HEK293 (cell line): ENCODE results near the gene PSMB9.

Source experiments
- CTCF ChIA-PET: fragments of 350-600 bp; formaldehyde crosslinking; extraction: SDS; loops from one replicate; lab custom pipeline; 2021; ENCODE audit warnings: antibody characterized with exemption; lab: Yijun Ruan, JAX
- POLR2A ChIA-PET: fragments of 300-600 bp; formaldehyde crosslinking; extraction: SDS; loops from one replicate; lab custom pipeline; 2020; ENCODE audit warnings: antibody characterized with exemption, inconsistent platforms; lab: Yijun Ruan, JAX
- H3K27ac ChIP-seq: fragments of 200-500 bp; sonication (Bioruptor generic); 2 replicates; pipeline ENCODE4 v1.5.1; 2014; ENCODE audit warnings: low read depth, low read length, control low read depth, inconsistent platforms; ENCODE audit errors: extremely low read depth
- H3K36me3 ChIP-seq, 2 experiments: fragments of 200-500 bp in 1 of 2; sonication (Bioruptor generic) in 1 of 2; 1 replicate in 1 of 2; 2 replicates in 1 of 2; pipeline ENCODE4 v1.5.1; 2014 to 2017; ENCODE audit warnings: inconsistent platforms in 2 of 2, low read length in 2 of 2; ENCODE audit not compliant: control insufficient read depth in 2 of 2, insufficient read depth in 1 of 2
- H3K4me1 ChIP-seq: fragments of 200-500 bp; sonication (Bioruptor generic); 2 replicates; pipeline ENCODE4 v1.5.1; 2014; ENCODE audit warnings: mild to moderate bottlenecking, low read length, inconsistent platforms; ENCODE audit not compliant: control insufficient read depth, insufficient read depth
- H3K4me3 ChIP-seq: 2 replicates; pipeline ENCODE4 v1.5.1; 2011; ENCODE audit warnings: low read depth, mild to moderate bottlenecking, control low read depth, low read length, moderate library complexity
- H3K9me3 ChIP-seq: fragments of 200-500 bp; sonication (Bioruptor generic); 2 replicates; pipeline ENCODE4 v1.5.1; 2014; ENCODE audit warnings: low read depth, low read length, inconsistent platforms; ENCODE audit not compliant: control insufficient read depth, insufficient read depth
- ELK4 ChIP-seq: IDR thresholded peaks from 2 replicates; pipeline ENCODE4 v1.6.1; 2011; ENCODE audit warnings: mild to moderate bottlenecking, low read depth, low read length, borderline replicate concordance
- GLIS2 ChIP-seq: fragments of 450-650 bp; formaldehyde crosslinking; IDR thresholded peaks from 2 replicates; pipeline ENCODE4 v1.5.1; 2016; ENCODE audit warnings: missing biosample characterization, missing genetic modification characterization
- OVOL3 ChIP-seq: fragments of 450-650 bp; formaldehyde crosslinking; IDR thresholded peaks from 2 replicates; pipeline ENCODE4 v1.5.1; 2016; ENCODE audit warnings: missing biosample characterization, missing genetic modification characterization
- PRDM4 ChIP-seq: fragments of 450-650 bp; formaldehyde crosslinking; IDR thresholded peaks from 2 replicates; pipeline ENCODE4 v1.5.1; 2017; ENCODE audit warnings: missing biosample characterization, missing genetic modification characterization
- REST ChIP-seq: fragments of 450-650 bp; formaldehyde crosslinking; IDR thresholded peaks from 2 replicates; pipeline ENCODE4 v1.5.1; 2016; ENCODE audit warnings: missing biosample characterization, missing genetic modification characterization
- SCRT1 ChIP-seq: fragments of 450-650 bp; formaldehyde crosslinking; IDR thresholded peaks from 2 replicates; pipeline ENCODE4 v1.5.1; 2016; ENCODE audit warnings: missing biosample characterization, missing genetic modification characterization, borderline replicate concordance
- SETDB1 ChIP-seq: IDR thresholded peaks from one replicate; pipeline ENCODE4 v1.6.1; 2017; ENCODE audit warnings: mild to moderate bottlenecking, low read length, moderate library complexity, mixed read lengths; ENCODE audit not compliant: insufficient read length
- ZBTB10 ChIP-seq: fragments of 450-650 bp; formaldehyde crosslinking; IDR thresholded peaks from 2 replicates; pipeline ENCODE4 v1.5.1; 2016; ENCODE audit warnings: missing biosample characterization, missing genetic modification characterization
- ZEB2 ChIP-seq: fragments of 450-650 bp; formaldehyde crosslinking; IDR thresholded peaks from 2 replicates; pipeline ENCODE4 v1.5.1; 2016; ENCODE audit warnings: missing biosample characterization, missing genetic modification characterization
- ZIC2 ChIP-seq: fragments of 450-650 bp; formaldehyde crosslinking; IDR thresholded peaks from 2 replicates; pipeline ENCODE4 v1.5.1; 2016; ENCODE audit warnings: missing biosample characterization, missing genetic modification characterization
- ZNF2 ChIP-seq: fragments of 450-650 bp; formaldehyde crosslinking; IDR thresholded peaks from 2 replicates; pipeline ENCODE4 v1.5.1; 2016; ENCODE audit warnings: missing biosample characterization, missing genetic modification characterization
- ZNF26 ChIP-seq: fragments of 450-650 bp; formaldehyde crosslinking; IDR thresholded peaks from 2 replicates; pipeline ENCODE4 v1.5.1; 2016; ENCODE audit warnings: missing biosample characterization, missing genetic modification characterization
- ZNF558 ChIP-seq: fragments of 450-650 bp; formaldehyde crosslinking; IDR thresholded peaks from 2 replicates; pipeline ENCODE4 v1.5.1; 2016; ENCODE audit warnings: missing biosample characterization, missing genetic modification characterization
- ZNF791 ChIP-seq: fragments of 450-650 bp; formaldehyde crosslinking; IDR thresholded peaks from 2 replicates; pipeline ENCODE4 v1.5.1; 2016; ENCODE audit warnings: missing biosample characterization, missing genetic modification characterization
- ZSCAN23 ChIP-seq: fragments of 450-650 bp; formaldehyde crosslinking; IDR thresholded peaks from 2 replicates; pipeline ENCODE4 v1.5.1; 2016; ENCODE audit warnings: missing biosample characterization, missing genetic modification characterization
- ZSCAN4 ChIP-seq: fragments of 450-650 bp; formaldehyde crosslinking; IDR thresholded peaks from 2 replicates; pipeline ENCODE4 v1.5.1; 2017; ENCODE audit warnings: missing biosample characterization, missing genetic modification characterization
- ZXDB ChIP-seq: fragments of 450-650 bp; formaldehyde crosslinking; IDR thresholded peaks from 2 replicates; pipeline ENCODE4 v1.5.1; 2016; ENCODE audit warnings: missing biosample characterization, missing genetic modification characterization

PSMB9 gene

GRCh38 chr6:32852844-32853540 is 1.0 kb upstream of the PSMB9 start (continued):
- TF ChIP-seq PRDM4 (tag by site-specific recombination) (no peak), ZNF558 (tag by site-specific recombination) (no peak), ZNF791 (tag by site-specific recombination) (no peak), ZEB2 (tag by site-specific recombination) (no peak), OVOL3 (tag by site-specific recombination) (no peak), ZNF26 (no peak), ZBTB10 (tag by site-specific recombination) (no peak), SETDB1 (no peak), SCRT1 (tag by site-specific recombination) (no peak), ZIC2 (tag by site-specific recombination) (peak; percentile 77), ZXDB (0 out of 2 replicates have a peak, but pooled peaks have one; percentile 24), ZSCAN4 (tag by site-specific recombination) (no peak), ELK4 (no peak)

- Histone ChIP-seq H3K27ac (no peak overlapping the region), H3K9me3 (no peaks in the 10 kb centered on the region), H3K4me3 (peak overlapping the region; percentile 85), H3K36me3 (peaks cover 0 to 19% of the 10 kb centered on the region in 2 experiments; a peak in 1 of 3 replicates), H3K4me1 (no peaks in the 10 kb centered on the region; the same call in 1 of the 2 replicates)
- ChIA-PET CTCF (interaction anchor here (0.6 to 9.5 kb wide), 13 partner anchors 9 to 996 kb away, joined by 3 to 153 read pairs (median 6); partner anchors contain the start of genes PSMB8 and TAP2), POLR2A (interaction anchor here (1.8 to 2.1 kb wide), 2 partner anchors 10 to 14 kb away, joined by 6 to 20 read pairs; partner anchors contain the start of gene PSMB8)
- TF ChIP-seq ZNF2 (0 out of 2 replicates have a peak, but pooled peaks have one; percentile 5), ZSCAN23 (tag by site-specific recombination) (0 out of 2 replicates have a peak, but pooled peaks have one; percentile 24), REST (tag by site-specific recombination) (0 out of 2 replicates have a peak, but pooled peaks have one; percentile 10), GLIS2 (tag by site-specific recombination) (no peak), ZEB2 (tag by site-specific recombination) (no peak)
These were observed 585 bp downstream of the PSMB9 start for GRCh38 chr6:32854376-32855178.
